HG02884 (cell line): ENCODE data around the gene GPSM3.
"Not testable (repeated sequence)": the region's sequence is repeated elsewhere in the genome, so short reads cannot be mapped to it uniquely, and the experiment has no call there.

Experiments used
- ATAC-seq: cut with Tn5 transposase; IDR thresholded peaks from one replicate; pipeline ENCODE4 v1.9.1; 2021; ENCODE audit warnings: mild to moderate bottlenecking, moderate library complexity; ENCODE audit not compliant: unreplicated experiment

The GPSM3 gene

DNA sequence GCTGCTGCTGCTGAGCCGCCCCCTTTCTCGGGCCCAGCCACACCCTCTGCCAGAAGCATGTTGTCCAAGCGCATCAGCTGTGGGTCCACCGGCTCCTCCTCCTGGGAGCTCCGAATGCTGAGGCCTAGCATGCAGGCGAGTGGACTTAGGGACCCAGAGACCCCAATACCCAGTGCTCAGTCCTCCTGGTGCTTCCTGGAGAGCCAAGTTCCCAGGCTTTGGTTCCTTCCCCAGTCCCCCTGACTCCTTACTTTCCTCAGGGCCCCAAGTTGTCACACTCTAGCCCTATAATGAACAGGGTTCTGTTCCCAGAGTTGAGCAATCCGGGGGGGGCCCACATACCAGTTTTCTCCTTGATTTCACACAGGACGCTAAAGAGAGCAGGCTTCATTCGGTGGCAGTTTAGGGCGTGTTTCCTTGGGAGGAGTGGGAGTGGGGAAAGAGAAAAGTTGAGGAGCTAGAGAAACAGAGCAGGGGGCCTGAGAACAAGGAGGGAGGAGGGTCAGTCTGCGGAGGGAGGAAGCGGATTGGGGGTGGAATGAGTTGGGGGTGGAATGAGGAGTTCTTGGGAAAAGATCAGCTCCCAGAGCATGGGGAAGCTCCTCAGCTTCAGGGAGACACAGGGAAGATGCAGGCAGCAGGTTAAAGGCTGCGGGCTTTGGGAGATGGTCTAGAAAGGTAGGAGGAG, 3.9 kb downstream of the GPSM3 start:
- ATAC-seq = no peak

- ATAC-seq = not testable (repeated sequence)
Observed at GRCh38 chr6:32187725-32188380, 4.6 kb downstream of the GPSM3 start.

DNA sequence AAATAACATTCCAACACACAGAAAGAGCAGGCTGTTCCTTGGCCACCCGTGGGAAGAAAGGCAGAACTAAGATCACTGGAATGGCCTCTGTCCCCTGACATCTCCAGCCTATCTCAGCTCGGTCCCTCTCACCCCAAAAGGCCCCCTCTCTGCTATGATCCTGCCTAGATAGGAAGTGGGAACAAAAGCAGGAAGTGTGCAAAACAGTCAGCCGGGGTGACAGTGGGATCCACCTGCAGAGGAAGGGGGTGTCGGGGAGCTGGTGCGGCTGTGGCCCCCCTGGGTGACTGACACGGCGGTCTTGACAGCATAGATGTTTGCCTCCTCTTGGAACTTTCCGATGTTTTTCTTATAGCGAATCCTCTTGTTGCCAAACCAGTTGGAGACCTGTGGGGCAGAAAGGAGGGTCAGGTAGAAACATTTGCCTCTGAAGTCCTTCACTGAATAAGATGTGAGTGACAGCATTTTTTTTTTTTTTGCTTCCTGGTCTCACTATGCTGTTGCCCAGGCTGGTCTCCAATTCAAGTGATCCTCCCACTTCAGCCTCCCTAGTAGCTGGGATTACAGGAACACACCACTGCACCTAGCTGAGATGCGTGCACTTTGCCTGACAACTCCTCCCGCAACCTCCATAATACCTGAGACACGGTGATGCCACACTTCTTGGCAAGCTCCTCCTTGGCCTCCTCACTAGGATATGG, 5.3 kb downstream of the GPSM3 start:
- no peak for ATAC-seq

GRCh38 chr6:32186151-32186840, 6.1 kb downstream of the GPSM3 start:
- ATAC-seq = not testable (repeated sequence)

- ATAC-seq = not testable (repeated sequence)
Observed at GRCh38 chr6:32185681-32186131, 6.7 kb downstream of the GPSM3 start.

DNA sequence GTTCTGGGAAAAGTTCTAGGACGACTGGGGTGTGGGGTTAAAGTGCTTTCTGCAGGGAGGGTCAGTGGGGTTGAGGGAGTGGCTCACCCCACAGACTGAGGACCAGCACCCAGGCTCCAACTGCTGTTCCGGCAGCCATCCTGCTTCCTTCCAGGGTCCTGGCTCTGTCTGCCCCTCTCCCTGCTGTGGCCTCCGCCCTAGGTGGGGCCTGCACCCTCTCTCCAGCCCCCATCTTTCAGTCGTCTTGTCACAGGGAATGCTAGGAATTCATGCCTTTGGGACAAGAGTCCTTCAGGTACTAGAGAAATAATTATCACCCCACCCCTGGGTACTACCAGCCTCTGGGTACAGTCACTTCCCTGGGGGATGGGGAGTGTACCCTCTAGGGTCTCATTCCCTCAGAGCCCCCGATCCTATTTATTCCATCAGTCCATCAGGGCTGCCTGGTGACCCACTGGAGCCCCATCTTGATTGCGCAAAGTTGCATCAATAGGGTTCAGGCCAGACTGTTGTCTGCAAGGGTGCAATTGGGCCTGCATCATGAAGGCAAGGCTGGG, 8.3 kb downstream of the GPSM3 start, which contains the start of gene AGER:
AGER (minus strand) TSS at position 170 of the 557 bp plus-strand sequence; CDS start at position 139, 31 bp downstream.
- no peak for ATAC-seq

DNA sequence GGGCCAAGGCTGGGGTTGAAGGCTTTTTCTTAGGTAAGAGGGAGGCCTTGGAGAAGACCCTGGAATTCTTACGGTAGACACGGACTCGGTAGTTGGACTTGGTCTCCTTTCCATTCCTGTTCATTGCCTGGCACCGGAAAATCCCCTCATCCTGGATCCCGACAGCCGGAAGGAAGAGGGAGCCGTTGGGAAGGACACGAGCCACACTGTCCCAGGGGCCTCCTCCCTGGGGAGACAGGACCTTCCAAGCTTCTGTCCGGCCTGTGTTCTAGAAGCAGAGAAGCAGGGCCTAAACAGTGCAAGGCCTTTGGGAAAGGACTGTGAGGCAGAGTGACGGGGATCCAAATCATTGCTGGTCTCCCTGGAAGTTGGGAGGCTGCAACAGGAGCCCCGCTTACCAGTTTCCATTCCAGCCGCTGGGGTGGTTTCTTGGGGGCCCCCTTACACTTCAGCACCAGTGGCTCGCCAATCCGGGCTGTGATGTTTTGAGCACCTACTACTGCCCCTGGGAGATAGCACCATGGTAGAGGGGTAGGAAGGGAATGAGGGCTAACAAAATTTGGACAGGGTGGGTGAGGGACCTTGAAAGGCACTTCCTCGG, 8.9 kb downstream of the GPSM3 start:
- no peak for ATAC-seq

DNA sequence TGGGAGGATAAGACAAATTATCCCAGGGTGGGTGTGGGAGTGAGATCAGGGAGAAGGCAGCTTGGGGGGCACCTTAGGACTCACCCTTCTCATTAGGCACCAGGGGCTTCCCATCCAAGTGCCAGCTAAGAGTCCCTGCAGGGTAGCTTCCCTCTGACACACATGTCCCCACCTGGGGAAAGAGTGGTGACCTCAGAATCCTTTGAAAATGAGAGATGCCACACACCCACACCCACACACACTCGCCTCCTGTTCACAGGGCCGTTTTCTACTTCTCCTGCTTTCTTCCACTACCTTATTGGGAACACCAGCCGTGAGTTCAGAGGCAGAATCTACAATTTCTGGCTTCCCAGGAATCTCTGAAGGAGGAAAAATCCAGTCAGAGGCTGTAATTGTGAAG, 9.4 kb downstream of the GPSM3 start:
- ATAC-seq = no peak

- ATAC-seq = no peak
Observed at GRCh38 chr6:32182555-32182981, 9.9 kb downstream of the GPSM3 start.

DNA sequence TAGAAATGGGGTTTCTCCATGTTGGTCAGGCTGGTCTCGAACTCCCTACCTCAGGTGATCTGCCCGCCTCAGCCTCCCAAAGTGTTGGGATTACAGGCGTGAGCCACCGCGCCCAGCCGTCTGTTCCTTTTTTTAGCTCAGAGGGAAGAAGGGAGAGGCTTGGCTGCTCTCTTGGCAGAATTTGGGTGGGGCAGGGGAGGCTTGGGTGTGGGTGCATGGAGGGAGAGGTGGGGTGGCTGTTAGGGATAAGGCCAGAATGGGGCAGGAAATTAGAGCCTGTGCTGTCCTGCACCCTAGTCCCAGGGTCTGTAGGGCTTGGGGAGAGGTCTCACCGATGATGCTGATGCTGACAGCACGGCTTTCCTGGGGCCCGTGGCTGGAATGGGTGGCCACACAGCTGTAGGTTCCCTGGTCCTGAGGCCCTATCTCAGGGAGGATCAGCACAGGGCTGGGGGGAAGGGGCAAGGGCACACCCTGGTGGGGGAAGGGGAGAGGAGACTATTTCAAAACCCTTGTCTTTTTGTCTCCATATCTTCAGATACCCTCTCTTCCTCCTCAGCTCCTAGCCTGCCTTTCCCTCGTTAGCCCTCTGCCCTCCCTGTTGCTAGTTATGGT, 10.4 kb downstream of the GPSM3 start:
- no peak for ATAC-seq

DNA sequence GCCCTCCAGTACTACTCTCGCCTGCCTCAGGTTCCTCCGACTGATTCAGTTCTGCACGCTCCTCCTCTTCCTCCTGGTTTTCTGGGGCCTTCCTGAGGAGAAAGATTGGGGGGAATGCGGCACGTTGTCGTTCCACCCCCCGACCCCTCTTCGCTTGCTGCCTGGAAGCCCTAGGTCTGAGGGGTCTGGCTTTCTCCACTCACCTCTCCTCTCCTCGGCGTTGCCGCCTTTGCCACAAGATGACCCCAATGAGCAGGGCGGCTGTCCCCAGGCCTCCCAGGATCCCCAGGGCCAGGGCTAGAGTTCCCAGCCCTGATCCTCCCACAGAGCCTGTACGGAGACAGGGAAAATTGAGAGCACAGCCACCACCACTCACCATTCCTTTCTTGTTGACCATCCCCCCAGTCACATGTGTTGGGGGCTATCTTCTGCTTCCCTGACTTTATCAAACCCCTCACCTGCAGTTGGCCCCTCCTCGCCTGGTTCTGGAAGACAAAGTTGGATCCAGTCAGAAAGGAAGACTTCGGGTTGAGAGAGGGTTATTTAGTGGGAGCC, 11.2 kb downstream of the GPSM3 start:
- no peak for ATAC-seq

DNA sequence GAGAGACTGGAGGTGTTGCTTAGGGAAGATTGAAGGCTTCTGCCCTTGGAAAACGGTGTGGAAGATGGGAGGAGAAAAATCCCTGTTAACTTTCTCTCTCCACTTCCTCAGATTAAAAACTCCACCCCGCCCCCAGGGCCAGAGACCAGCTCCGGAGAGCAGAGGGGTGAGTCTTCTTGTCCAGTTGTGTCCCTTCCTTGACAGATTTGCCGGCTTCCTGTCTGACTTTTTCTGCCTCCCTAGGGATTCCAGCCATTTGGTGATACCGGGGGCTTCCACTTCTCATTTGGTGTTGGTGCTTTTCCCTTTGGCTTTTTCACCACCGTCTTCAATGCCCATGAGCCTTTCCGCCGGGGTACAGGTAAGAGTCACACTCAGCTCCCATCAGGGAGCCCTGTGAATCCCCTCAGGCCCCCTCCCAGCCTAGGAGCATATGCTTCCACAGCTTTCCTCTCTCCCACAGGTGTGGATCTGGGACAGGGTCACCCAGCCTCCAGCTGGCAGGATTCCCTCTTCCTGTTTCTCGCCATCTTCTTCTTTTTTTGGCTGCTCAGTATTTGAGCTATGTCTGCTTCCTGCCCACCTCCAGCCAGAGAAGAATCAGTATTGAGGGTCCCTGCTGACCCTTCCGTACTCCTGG, 12.6 kb downstream of the GPSM3 start:
- ATAC-seq = no peak

DNA sequence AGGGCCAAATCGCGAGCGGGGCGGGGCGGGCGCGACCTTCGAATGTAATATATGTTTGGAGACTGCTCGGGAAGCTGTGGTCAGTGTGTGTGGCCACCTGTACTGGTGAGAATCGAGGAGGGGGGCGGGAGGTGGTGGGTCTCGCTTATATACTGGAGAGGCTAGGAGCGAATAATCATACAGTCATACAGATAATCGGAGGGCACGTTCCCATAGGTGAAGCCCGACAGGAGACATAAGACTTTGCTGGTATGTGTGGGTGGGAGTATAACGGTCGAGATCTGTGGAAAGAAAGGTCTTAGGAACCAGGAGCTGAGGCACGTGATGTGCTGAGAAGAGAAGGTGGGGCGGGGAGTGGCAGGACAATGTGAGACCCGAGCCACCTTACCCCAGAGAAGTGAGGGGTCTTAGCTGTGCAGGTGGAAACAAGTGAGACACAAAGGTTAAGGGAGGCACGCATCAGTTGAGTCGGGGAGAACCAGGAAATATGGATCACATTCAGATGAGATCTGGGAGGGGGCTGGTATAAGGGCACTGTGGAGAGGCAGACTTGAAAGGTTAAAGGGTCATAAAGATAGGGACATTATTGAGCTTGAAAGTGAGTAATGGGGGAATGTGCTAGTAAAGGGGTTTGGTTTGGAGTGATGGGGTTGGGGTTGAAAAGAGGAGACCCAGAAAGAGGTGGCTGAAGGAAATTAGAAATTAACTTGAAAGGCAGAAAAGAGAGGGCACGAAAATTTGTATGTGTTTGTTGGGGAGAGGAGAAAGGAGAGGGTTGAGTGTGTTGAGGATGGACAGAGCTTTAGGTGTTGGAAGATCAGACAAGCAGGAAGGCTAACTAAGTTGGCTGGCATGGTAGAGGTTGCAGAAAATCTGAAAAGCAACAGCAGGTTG, 13.6 kb downstream of the GPSM3 start:
- no peak for ATAC-seq

GRCh38 chr6:32177788-32178546, 14.5 kb downstream of the GPSM3 start, which contains the start of gene RNF5:
RNF5 (plus strand) TSS chr6:32178405; CDS start chr6:32178512, 107 bp downstream.
- ATAC-seq = peak; percentile 72

- no peak for ATAC-seq
Observed at GRCh38 chr6:32177183-32177787, 15.2 kb downstream of the GPSM3 start.

DNA sequence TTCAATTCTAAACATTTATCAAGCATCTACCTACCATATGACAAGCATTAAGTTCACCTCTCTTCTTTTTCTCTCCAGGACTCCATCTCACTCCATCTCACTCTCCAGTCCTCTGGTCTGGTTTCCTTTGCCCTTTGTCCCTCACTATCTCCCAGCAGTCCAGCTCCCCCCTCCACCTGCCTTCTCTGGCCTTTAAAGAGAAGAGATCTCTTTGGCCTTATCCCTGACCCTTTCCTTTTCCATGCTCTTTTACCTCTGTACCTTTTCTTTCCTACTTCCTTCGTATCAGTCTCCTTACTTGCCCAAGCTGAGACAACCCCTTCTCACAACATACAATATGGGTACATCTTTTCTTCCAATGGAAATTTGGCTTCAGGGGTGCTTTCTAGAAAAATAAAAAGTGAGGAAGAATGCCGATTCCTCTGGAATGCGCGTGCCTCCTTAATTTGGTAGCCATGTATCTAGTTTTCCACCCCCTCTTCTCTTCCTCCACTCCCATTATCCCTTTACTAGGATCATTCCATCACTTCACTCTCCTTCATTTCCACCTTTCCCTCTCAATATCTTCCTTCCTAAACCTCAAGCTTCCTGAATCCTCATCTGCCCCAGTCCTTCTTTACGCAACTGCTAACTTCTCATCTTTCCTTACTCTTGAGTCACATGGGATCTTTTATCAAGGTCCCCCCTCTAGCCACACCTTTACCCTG, 15.8 kb downstream of the GPSM3 start:
- ATAC-seq = no peak
